Measurements from ENCODE around the gene RXRA.

DNA sequence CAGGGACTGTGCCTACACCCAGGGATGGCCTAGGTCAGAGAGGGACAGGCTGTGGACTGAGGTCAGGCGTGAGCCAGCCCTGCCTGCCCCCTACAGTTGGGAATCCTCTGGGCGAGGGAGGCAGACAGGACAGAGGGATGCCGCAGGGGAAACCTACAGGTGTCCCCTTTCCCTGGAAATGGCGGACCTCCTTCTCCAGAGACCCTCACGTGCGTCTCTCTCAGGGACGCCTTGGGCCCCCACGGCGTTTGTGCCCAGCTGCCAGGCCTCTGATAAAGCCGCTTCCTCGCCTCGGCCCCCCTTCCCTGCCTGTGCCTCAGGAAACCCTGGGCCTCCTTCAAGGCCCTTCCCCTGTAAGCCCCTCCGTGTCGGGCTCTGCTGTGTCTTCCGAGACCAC lies 129.3 kb downstream of the RXRA start:
- TF ChIP-seq CTCF (IDR thresholded peaks at IDR 0.05), result no peak
- TF ChIP-seq, protein P1, sequence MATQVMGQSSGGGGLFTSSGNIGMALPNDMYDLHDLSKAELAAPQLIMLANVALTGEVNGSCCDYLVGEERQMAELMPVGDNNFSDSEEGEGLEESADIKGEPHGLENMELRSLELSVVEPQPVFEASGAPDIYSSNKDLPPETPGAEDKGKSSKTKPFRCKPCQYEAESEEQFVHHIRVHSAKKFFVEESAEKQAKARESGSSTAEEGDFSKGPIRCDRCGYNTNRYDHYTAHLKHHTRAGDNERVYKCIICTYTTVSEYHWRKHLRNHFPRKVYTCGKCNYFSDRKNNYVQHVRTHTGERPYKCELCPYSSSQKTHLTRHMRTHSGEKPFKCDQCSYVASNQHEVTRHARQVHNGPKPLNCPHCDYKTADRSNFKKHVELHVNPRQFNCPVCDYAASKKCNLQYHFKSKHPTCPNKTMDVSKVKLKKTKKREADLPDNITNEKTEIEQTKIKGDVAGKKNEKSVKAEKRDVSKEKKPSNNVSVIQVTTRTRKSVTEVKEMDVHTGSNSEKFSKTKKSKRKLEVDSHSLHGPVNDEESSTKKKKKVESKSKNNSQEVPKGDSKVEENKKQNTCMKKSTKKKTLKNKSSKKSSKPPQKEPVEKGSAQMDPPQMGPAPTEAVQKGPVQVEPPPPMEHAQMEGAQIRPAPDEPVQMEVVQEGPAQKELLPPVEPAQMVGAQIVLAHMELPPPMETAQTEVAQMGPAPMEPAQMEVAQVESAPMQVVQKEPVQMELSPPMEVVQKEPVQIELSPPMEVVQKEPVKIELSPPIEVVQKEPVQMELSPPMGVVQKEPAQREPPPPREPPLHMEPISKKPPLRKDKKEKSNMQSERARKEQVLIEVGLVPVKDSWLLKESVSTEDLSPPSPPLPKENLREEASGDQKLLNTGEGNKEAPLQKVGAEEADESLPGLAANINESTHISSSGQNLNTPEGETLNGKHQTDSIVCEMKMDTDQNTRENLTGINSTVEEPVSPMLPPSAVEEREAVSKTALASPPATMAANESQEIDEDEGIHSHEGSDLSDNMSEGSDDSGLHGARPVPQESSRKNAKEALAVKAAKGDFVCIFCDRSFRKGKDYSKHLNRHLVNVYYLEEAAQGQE (IDR thresholded peaks at IDR 0.05; ENCODE audit: insufficient read depth in 1 of 2, low read depth in 2 of 2, low read length in 1 of 2), result no peak
- no peak for TF ChIP-seq POLR2AphosphoS5 (IDR thresholded peaks at IDR 0.05; ENCODE audit: low read depth, low read length)
- no peak for TF ChIP-seq SIN3A (IDR thresholded peaks at IDR 0.05; ENCODE audit: borderline replicate concordance, insufficient read depth, low read depth, low read length)

Data from Panc1 (cell line).